Measurements from ENCODE around the gene SNAP47.

The SNAP47 gene

DNA sequence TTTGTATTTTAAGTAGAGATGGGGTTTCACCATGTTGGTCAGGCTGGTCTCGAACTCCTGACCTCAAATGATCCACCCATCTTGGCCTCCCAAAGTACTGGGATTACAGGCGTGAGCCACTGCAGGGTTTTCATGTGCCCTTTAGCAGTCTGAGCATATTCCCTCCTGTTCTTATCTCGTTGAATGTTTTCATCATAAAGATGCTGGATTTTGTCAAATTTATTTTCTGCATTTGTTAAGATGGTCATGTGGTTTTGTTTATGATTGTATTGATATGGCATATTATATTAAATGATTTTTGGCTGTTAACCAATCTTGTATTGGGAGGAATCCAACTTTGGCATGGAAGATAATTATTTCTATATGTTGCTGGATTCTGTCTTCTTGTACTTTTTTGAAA is 8.9 kb upstream of the SNAP47 start:
- Histone ChIP-seq H3K4me1 (ENCODE audit: control insufficient read depth, insufficient read depth, low read length, poor library complexity, severe bottlenecking) (peaks cover 10% of the 10 kb centered on the region), H3K36me3 (ENCODE audit: control insufficient read depth, insufficient read depth, low read length) (peaks cover 6% of the 10 kb centered on the region), H3K27ac (ENCODE audit: low read depth, low read length, severe bottlenecking) (no peak overlapping the region), H3K9me3 (ENCODE audit: control insufficient read depth, low read length) (peaks cover 27% of the 10 kb centered on the region), H3K4me3 (ENCODE audit: extremely low read depth, insufficient read depth, low read length, poor library complexity, severe bottlenecking) (no peak overlapping the region)
- 90 to 95% methylated on average over 2 of the region's 3 CpGs for WGBS, 2 experiments (ENCODE audit: insufficient coverage in 2 of 2)

DNA sequence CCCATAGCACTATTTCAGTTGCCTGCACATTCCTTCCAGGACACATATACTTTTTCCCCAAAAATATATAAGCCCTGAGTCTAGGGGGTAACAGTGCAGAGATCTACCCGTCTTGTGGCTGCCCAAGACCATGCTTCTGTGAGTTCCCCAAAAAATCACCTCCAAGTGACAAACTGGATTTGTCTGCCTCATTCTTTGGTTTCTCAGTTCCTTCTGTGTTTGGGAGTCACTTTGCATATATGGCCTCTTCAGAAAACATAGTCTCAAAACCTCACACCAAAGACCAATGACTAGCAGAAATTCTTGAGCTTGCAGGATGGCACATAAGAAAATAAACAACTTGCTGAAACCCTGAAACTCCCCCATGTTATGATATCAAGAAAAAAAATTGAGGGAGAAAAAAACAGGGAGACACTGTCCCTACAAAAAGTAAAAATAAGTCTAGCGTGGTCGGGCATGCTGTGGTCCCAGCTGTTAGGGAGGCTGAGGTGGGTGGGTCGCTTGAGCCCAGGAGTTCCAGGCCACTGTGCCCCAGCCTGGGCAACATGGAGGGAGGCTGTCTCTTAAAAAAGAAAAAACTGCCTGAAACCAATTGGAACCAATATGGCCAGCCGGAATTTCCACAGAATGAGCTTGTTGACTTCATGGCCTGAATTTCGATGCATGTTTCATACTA is 8.2 kb upstream of the SNAP47 start:
- H3K4me3 ChIP-seq (ENCODE audit: extremely low read depth, insufficient read depth, low read length, poor library complexity, severe bottlenecking), result no peak overlapping the region
- no peak overlapping the region for H3K27ac ChIP-seq (ENCODE audit: low read depth, low read length, severe bottlenecking)
- 91 to 95% methylated on average over 6 of the region's 6 CpGs for WGBS, 2 experiments (ENCODE audit: insufficient coverage in 2 of 2)
- H3K4me1 ChIP-seq (ENCODE audit: control insufficient read depth, insufficient read depth, low read length, poor library complexity, severe bottlenecking), result peaks cover 10% of the 10 kb centered on the region
- H3K9me3 ChIP-seq (ENCODE audit: control insufficient read depth, low read length), result peaks cover 19% of the 10 kb centered on the region
- peaks cover 14% of the 10 kb centered on the region for H3K36me3 ChIP-seq (ENCODE audit: control insufficient read depth, insufficient read depth, low read length)

DNA sequence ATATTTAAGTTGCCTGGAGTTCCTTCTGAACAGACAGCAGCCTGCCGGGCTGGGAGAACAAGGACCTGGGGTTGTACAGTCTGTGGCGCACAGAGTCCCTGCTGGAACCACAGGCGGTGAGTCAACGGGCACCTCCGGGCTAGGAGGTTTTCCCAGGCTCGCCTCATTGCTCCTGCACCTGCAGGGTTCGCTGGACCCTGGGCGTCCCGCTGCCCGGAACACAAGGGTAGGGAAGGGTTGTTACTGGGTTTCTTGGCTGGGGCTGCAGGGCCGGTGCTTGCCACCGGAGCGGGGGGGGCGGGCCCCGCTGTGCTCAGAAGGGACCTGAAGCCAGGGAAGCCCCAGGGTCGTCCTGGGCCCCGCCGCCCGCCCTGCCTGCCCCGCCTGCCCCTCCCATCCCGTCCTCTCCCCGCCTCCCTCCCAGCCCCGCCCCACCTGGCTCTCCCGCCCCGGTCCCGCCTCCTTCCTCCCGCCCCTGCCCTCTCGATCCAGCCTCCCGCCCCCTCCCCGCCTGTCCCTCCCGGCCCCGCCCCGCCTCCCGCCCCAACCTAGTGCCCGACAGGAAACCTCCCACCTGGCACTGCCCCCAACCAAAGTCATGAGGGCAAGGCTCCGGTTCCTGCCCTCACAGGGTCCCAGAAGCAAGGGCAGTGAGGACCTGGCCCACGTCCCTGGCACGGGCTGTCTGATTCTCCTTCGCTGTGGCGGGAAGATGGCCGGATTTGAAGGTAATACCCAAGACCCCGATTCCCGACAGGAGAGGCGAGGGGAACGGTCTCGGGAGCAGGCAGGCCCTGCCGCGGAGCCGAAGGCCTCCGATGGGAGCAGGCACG is 7.0 kb upstream of the SNAP47 start:
- Histone ChIP-seq H3K36me3 (ENCODE audit: control insufficient read depth, insufficient read depth, low read length) (peaks cover 26% of the 10 kb centered on the region), H3K27ac (ENCODE audit: low read depth, low read length, severe bottlenecking) (no peak overlapping the region), H3K9me3 (ENCODE audit: control insufficient read depth, low read length) (peaks cover 14% of the 10 kb centered on the region), H3K4me1 (ENCODE audit: control insufficient read depth, insufficient read depth, low read length, poor library complexity, severe bottlenecking) (peaks cover 10% of the 10 kb centered on the region), H3K4me3 (ENCODE audit: extremely low read depth, insufficient read depth, low read length, poor library complexity, severe bottlenecking) (peak overlapping the region; percentile 42)
- 5 to 6% methylated on average over 23 to 26 of the region's 51 CpGs for WGBS, 2 experiments (ENCODE audit: insufficient coverage in 2 of 2)

DNA sequence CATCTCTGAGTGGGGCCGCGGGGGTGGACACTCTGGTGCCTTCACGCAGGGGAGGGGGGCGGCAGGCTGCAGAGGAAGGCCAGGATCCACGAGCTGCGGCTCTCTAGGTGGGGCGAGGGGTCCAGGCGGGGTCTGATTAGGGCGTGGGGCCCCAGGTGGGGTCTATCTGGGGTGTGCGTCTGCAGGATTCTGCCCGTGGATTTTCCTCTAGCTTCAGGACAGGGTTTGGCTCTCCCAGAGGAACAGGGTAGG is 6.4 kb upstream of the SNAP47 start:
- Histone ChIP-seq H3K36me3 (ENCODE audit: control insufficient read depth, insufficient read depth, low read length) (peaks cover 31% of the 10 kb centered on the region), H3K27ac (ENCODE audit: low read depth, low read length, severe bottlenecking) (no peak overlapping the region), H3K9me3 (ENCODE audit: control insufficient read depth, low read length) (peaks cover 9% of the 10 kb centered on the region), H3K4me3 (ENCODE audit: extremely low read depth, insufficient read depth, low read length, poor library complexity, severe bottlenecking) (peak overlapping the region; percentile 42), H3K4me1 (ENCODE audit: control insufficient read depth, insufficient read depth, low read length, poor library complexity, severe bottlenecking) (peaks cover 15% of the 10 kb centered on the region)
- 13 to 31% methylated on average over 9 to 11 of the region's 11 CpGs for WGBS, 2 experiments (ENCODE audit: insufficient coverage in 2 of 2)

DNA sequence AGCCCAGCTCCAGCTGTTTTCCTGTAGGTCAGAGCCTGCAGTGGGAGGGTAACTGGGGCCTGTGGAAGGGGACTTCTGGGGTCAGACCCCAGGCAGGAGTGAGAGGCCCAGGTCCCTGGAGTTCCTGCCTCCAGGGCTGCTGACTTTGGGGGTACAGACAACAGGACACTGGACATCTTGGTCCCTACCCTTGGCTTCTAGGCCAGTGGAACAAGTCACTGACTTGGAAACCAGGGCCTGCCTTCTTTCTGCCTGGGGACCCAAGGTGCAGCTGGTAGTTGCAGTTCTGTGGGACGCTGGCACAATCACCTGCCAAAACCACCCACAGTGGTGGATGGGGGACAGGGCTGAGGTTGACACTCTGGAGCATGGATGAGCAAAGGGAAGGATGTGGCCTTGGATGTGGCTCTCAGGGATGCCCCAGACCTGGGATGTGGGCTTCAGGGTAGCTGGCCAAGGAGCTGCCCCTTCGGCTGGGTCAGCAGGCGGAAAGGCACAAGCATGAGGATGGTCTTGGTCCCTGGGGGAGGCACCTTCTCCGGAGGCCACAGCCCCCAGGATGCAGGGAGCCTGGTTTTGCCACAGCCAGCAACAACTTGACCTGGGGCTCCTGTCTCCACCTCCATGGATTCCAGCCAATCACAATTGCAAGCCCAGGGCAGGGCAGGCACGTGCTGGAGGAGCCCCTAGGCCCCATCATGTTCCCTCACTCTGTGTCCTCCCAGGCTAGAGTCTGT is 5.9 kb upstream of the SNAP47 start:
- peak overlapping the region; percentile 42 for H3K4me3 ChIP-seq (ENCODE audit: extremely low read depth, insufficient read depth, low read length, poor library complexity, severe bottlenecking)
- no peak overlapping the region for H3K27ac ChIP-seq (ENCODE audit: low read depth, low read length, severe bottlenecking)
- H3K36me3 ChIP-seq (ENCODE audit: control insufficient read depth, insufficient read depth, low read length), result peaks cover 33% of the 10 kb centered on the region
- H3K4me1 ChIP-seq (ENCODE audit: control insufficient read depth, insufficient read depth, low read length, poor library complexity, severe bottlenecking), result peaks cover 16% of the 10 kb centered on the region
- peaks cover 6% of the 10 kb centered on the region for H3K9me3 ChIP-seq (ENCODE audit: control insufficient read depth, low read length)
- 53 to 83% methylated on average over 4 to 5 of the region's 5 CpGs for WGBS, 2 experiments (ENCODE audit: insufficient coverage in 2 of 2)

DNA sequence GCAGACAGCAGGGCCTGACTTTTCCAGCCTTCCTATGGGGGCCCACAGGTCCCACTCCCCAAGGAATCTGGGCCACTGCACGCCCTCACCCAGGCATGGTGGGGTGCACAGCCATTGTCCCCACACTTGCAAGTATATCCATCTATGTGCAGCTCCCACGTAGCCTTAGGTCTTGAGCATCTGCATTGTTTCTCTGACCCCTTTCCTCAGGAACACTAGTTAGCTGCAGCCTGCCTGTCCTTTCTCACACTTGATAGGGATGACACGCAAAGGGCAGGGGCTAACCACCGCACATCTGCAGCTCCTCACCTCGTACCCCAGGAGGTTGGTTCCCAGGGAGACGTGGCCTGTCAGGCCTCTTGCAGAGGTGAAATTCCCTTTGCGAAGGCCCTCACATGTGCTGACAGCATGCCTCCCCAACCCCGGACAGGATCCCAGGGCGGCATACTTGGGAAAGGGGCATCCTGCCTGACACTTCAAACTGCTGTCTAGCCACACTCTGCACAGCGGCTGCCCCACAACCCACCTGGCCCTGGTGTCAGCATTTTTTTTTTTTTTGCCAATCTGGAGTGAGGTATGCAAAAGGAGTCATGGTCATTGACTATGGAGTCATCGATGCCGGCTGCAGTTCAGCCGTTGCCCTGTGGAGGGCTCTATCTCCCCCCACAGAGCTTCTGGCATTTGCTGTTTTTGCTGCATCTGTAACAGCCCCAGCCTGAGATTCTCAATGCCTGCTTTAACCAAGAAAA is 5.2 kb upstream of the SNAP47 start:
- no peak overlapping the region for H3K27ac ChIP-seq (ENCODE audit: low read depth, low read length, severe bottlenecking)

DNA sequence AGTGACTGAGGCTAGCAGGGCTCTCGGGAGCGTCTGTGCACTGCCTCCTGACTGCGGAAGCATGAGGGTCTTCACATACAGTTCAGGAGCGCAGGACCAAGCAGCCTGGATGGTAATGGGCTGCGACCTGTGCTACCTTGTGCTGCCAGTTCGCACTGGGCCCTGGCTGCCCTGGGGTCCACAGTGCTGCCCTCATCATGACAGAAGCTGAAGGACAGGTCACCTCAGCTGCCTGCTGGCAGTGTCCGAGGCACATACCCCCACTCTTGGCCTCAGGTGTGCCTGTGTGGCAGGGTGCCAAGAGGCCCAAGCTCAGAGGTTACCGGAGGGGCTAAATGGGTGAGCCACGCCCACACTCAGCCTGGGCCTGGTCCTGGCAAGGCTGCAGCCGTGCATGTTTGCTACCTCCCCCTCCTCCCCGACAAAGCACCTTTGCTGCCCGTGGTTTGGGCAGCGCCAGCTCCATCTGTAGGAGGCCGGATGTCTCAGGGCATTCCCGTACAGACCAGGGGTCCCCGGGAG is 4.5 kb upstream of the SNAP47 start:
- WGBS, 2 experiments (ENCODE audit: insufficient coverage in 2 of 2), result 81 to 85% methylated on average over 12 to 16 of the region's 16 CpGs

More for the DNA sequence above, 5.2 kb upstream of the SNAP47 start:
- H3K36me3 ChIP-seq (ENCODE audit: control insufficient read depth, insufficient read depth, low read length), result peaks cover 33% of the 10 kb centered on the region
- WGBS, 2 experiments (ENCODE audit: insufficient coverage in 2 of 2), result 66 to 67% methylated on average over 12 of the region's 13 CpGs
- peaks cover 3% of the 10 kb centered on the region for H3K9me3 ChIP-seq (ENCODE audit: control insufficient read depth, low read length)
- no peak overlapping the region for H3K4me3 ChIP-seq (ENCODE audit: extremely low read depth, insufficient read depth, low read length, poor library complexity, severe bottlenecking)
- peaks cover 16% of the 10 kb centered on the region for H3K4me1 ChIP-seq (ENCODE audit: control insufficient read depth, insufficient read depth, low read length, poor library complexity, severe bottlenecking)

DNA sequence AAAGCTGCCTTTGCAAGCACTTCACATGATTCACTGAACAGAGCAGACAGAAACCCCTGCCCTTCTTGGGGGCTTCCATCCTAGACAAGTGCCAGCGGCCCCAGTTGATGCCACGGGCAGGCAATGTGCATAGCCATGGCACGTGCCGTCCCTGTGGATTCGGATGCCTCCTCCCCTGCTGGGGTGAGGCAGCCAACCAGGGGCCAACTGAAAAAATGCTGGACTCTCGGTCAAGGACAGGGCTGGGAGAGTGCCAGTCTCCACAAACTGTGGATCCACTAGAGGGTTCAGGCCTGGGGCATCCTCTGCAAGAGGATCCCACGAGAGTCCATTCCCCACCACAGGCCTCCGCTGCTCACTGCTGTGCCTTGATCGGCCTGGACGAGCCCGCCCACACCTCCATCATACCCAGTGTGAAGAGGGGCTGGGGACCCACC is 4.0 kb upstream of the SNAP47 start:
- Histone ChIP-seq H3K4me3 (ENCODE audit: extremely low read depth, insufficient read depth, low read length, poor library complexity, severe bottlenecking) (no peak overlapping the region), H3K27ac (ENCODE audit: low read depth, low read length, severe bottlenecking) (no peak overlapping the region), H3K4me1 (ENCODE audit: control insufficient read depth, insufficient read depth, low read length, poor library complexity, severe bottlenecking) (peaks cover 16% of the 10 kb centered on the region), H3K36me3 (ENCODE audit: control insufficient read depth, insufficient read depth, low read length) (peaks cover 33% of the 10 kb centered on the region), H3K9me3 (ENCODE audit: control insufficient read depth, low read length) (no peaks in the 10 kb centered on the region)
- WGBS, 2 experiments (ENCODE audit: insufficient coverage in 2 of 2), result 94 to 96% methylated on average over 10 to 11 of the region's 11 CpGs

More for the DNA sequence above, 4.5 kb upstream of the SNAP47 start:
- no peaks in the 10 kb centered on the region for H3K9me3 ChIP-seq (ENCODE audit: control insufficient read depth, low read length)
- peaks cover 33% of the 10 kb centered on the region for H3K36me3 ChIP-seq (ENCODE audit: control insufficient read depth, insufficient read depth, low read length)
- H3K4me1 ChIP-seq (ENCODE audit: control insufficient read depth, insufficient read depth, low read length, poor library complexity, severe bottlenecking), result peaks cover 16% of the 10 kb centered on the region
- no peak overlapping the region for H3K4me3 ChIP-seq (ENCODE audit: extremely low read depth, insufficient read depth, low read length, poor library complexity, severe bottlenecking)
- no peak overlapping the region for H3K27ac ChIP-seq (ENCODE audit: low read depth, low read length, severe bottlenecking)

DNA sequence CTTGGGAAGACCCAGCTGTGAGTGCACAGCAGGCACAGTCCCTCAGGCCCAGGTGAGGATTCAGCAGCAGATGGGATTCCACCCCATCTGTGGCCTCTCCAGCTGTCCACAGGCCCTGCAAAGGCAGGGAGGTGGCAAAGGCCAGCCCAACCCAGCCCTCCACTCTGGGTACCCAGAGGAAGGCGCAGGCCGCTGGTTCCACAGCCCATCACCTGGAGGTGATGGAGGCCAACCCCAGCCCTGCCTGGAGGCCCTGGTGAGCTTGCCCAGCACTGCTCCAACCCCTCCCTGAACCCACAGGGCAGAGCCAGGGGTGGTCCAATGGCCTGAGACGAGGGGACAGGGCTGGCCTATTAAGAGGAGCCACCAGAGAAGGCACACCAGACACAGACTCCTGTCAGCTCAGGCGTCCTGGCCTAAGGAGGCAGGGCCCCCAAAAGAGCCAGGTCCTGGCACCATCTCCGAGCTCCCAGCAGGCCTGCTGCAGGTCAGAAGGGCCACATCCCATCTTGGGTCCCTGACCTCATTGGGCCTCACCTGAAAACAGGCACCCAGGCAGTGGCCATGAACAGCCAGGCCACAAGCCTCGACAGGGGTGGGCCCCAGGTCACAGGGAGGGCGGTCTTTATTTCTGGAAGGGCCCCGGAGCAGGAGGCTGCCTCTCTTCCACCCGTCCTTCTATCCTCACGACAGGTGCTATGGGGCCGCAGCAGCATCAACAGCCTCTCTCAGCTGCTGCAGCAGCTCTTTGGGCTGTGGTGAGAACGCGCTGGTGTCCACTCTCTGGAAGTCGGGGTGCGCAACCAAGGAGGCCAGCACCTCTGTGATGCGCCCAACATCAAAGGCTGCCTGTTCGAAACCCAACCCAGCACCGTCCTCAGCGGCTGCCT is 3.3 kb upstream of the SNAP47 start:
- peaks cover 33% of the 10 kb centered on the region for H3K36me3 ChIP-seq (ENCODE audit: control insufficient read depth, insufficient read depth, low read length)
- no peak overlapping the region for H3K27ac ChIP-seq (ENCODE audit: low read depth, low read length, severe bottlenecking)
- H3K9me3 ChIP-seq (ENCODE audit: control insufficient read depth, low read length), result no peaks in the 10 kb centered on the region
- no peak overlapping the region for H3K4me3 ChIP-seq (ENCODE audit: extremely low read depth, insufficient read depth, low read length, poor library complexity, severe bottlenecking)
- 94 to 96% methylated on average over 19 of the region's 19 CpGs for WGBS, 2 experiments (ENCODE audit: insufficient coverage in 2 of 2)
- H3K4me1 ChIP-seq (ENCODE audit: control insufficient read depth, insufficient read depth, low read length, poor library complexity, severe bottlenecking), result peaks cover 16% of the 10 kb centered on the region

All from mesodermal cell (in vitro differentiated cells).